HEK293 (cell line): Measurements from ENCODE around the gene CWC25.
A peak's percentile ranks its signal among the peaks of the same experiment; 100 is the strongest.

Experiments
- EGR2 ChIP-seq: fragments of 450-650 bp; formaldehyde crosslinking; IDR thresholded peaks from 2 replicates; pipeline ENCODE4 v1.5.1; 2016; ENCODE audit warnings: low read depth, missing biosample characterization, missing genetic modification characterization
- ELK4 ChIP-seq: IDR thresholded peaks from 2 replicates; pipeline ENCODE4 v1.6.1; 2011; ENCODE audit warnings: mild to moderate bottlenecking, low read depth, low read length, borderline replicate concordance
- GLIS1 ChIP-seq: fragments of 450-650 bp; formaldehyde crosslinking; IDR thresholded peaks from 2 replicates; pipeline ENCODE4 v1.5.1; 2016; ENCODE audit warnings: missing biosample characterization, missing genetic modification characterization
- IKZF3 ChIP-seq: fragments of 450-650 bp; IDR thresholded peaks from 2 replicates; pipeline ENCODE4 v1.5.0; 2018; ENCODE audit warnings: missing biosample characterization, mild to moderate bottlenecking, missing genetic modification characterization, moderate library complexity
- KLF10 ChIP-seq: fragments of 450-650 bp; IDR thresholded peaks from 2 replicates; pipeline ENCODE4 v1.5.1; 2018; ENCODE audit warnings: missing biosample characterization, mild to moderate bottlenecking, missing genetic modification characterization
- KLF8 ChIP-seq: fragments of 450-650 bp; formaldehyde crosslinking; IDR thresholded peaks from 2 replicates; pipeline ENCODE4 v1.5.1; 2016; ENCODE audit warnings: missing biosample characterization, missing genetic modification characterization
- KLF9 ChIP-seq: fragments of 450-650 bp; formaldehyde crosslinking; IDR thresholded peaks from 2 replicates; pipeline ENCODE4 v1.5.1; 2016; ENCODE audit warnings: missing biosample characterization, missing genetic modification characterization, low read depth
- PBX3 ChIP-seq: sonication (generic); formaldehyde crosslinking; IDR thresholded peaks from 2 replicates; pipeline ENCODE4 v1.8.1; 2022; ENCODE audit warnings: mild to moderate bottlenecking, moderate library complexity, missing genetic modification reagents
- PRDM10 ChIP-seq: fragments of 450-650 bp; formaldehyde crosslinking; IDR thresholded peaks from 2 replicates; pipeline ENCODE4 v1.5.1; 2016; ENCODE audit warnings: missing biosample characterization, missing genetic modification characterization
- PRDM6 ChIP-seq: fragments of 450-650 bp; formaldehyde crosslinking; IDR thresholded peaks from 2 replicates; pipeline ENCODE4 v1.5.1; 2017; ENCODE audit warnings: missing biosample characterization, missing genetic modification characterization
- REPIN1 ChIP-seq: fragments of 450-650 bp; formaldehyde crosslinking; IDR thresholded peaks from 2 replicates; pipeline ENCODE4 v1.5.1; 2017; ENCODE audit warnings: missing biosample characterization, missing genetic modification characterization, low read depth
- SP3 ChIP-seq: fragments of 450-650 bp; formaldehyde crosslinking; IDR thresholded peaks from 2 replicates; pipeline ENCODE4 v1.5.1; 2016; ENCODE audit warnings: missing biosample characterization, missing genetic modification characterization
- ZBTB17 ChIP-seq: fragments of 450-650 bp; formaldehyde crosslinking; IDR thresholded peaks from 2 replicates; pipeline ENCODE4 v1.5.1; 2016; ENCODE audit warnings: missing biosample characterization, missing genetic modification characterization
- ZBTB21 ChIP-seq: fragments of 450-650 bp; formaldehyde crosslinking; IDR thresholded peaks from 2 replicates; pipeline ENCODE4 v1.5.1; 2017; ENCODE audit warnings: missing biosample characterization, missing genetic modification characterization
- ZBTB49 ChIP-seq: fragments of 450-650 bp; formaldehyde crosslinking; IDR thresholded peaks from 2 replicates; pipeline ENCODE4 v1.5.1; 2016; ENCODE audit warnings: missing biosample characterization, missing genetic modification characterization, low read depth
- ZBTB6 ChIP-seq: fragments of 450-650 bp; formaldehyde crosslinking; IDR thresholded peaks from 2 replicates; pipeline ENCODE4 v1.5.1; 2017; ENCODE audit warnings: missing biosample characterization, missing genetic modification characterization
- ZNF16 ChIP-seq: fragments of 450-650 bp; formaldehyde crosslinking; IDR thresholded peaks from 2 replicates; pipeline ENCODE4 v1.5.1; 2016; ENCODE audit warnings: low read depth, missing biosample characterization, missing genetic modification characterization
- ZNF2 ChIP-seq: fragments of 450-650 bp; formaldehyde crosslinking; IDR thresholded peaks from 2 replicates; pipeline ENCODE4 v1.5.1; 2016; ENCODE audit warnings: missing biosample characterization, missing genetic modification characterization
- ZNF24 ChIP-seq: fragments of 450-650 bp; formaldehyde crosslinking; IDR thresholded peaks from 2 replicates; pipeline ENCODE4 v1.5.1; 2016; ENCODE audit warnings: missing biosample characterization, missing genetic modification characterization
- ZNF366 ChIP-seq: fragments of 450-650 bp; formaldehyde crosslinking; conservative IDR thresholded peaks from 2 replicates; pipeline ENCODE4 v1.5.1; 2016; ENCODE audit warnings: missing biosample characterization, missing genetic modification characterization
- ZNF580 ChIP-seq: fragments of 450-650 bp; formaldehyde crosslinking; IDR thresholded peaks from 2 replicates; pipeline ENCODE4 v1.5.1; 2016; ENCODE audit warnings: missing biosample characterization, missing genetic modification characterization
- ZNF596 ChIP-seq: fragments of 450-650 bp; IDR thresholded peaks from 2 replicates; pipeline ENCODE4 v1.5.0; 2018; ENCODE audit warnings: missing biosample characterization, mild to moderate bottlenecking, missing genetic modification characterization, moderate library complexity
- ZNF600 ChIP-seq: fragments of 450-650 bp; formaldehyde crosslinking; IDR thresholded peaks from 2 replicates; pipeline ENCODE4 v1.5.1; 2016; ENCODE audit warnings: missing biosample characterization, missing genetic modification characterization
- ZNF621 ChIP-seq: fragments of 450-650 bp; formaldehyde crosslinking; IDR thresholded peaks from 2 replicates; pipeline ENCODE4 v1.5.1; 2017; ENCODE audit warnings: missing biosample characterization, missing genetic modification characterization
- ZNF629 ChIP-seq: fragments of 450-650 bp; formaldehyde crosslinking; IDR thresholded peaks from 2 replicates; pipeline ENCODE4 v1.5.1; 2017; ENCODE audit warnings: missing biosample characterization, missing genetic modification characterization
- ZNF654 ChIP-seq: fragments of 450-650 bp; formaldehyde crosslinking; IDR thresholded peaks from 2 replicates; pipeline ENCODE4 v1.5.1; 2016; ENCODE audit warnings: low read depth, missing biosample characterization, missing genetic modification characterization
- ZSCAN23 ChIP-seq: fragments of 450-650 bp; formaldehyde crosslinking; IDR thresholded peaks from 2 replicates; pipeline ENCODE4 v1.5.1; 2016; ENCODE audit warnings: missing biosample characterization, missing genetic modification characterization

CWC25 gene

GRCh38 chr17:38871247-38872015 is 46.3 kb upstream of the CWC25 start (continued):
- TF ChIP-seq ELK4 (no peak), ZNF366 (tag by site-specific recombination) (peak; percentile 89), IKZF3 (peak; percentile 59; the same call in 1 of the 2 replicates), PBX3 (no peak), GLIS1 (tag by site-specific recombination) (peak; percentile 68), ZNF621 (tag by site-specific recombination) (no peak), KLF8 (tag by site-specific recombination) (peak; percentile 56; the same call in 1 of the 2 replicates), ZBTB6 (tag by site-specific recombination) (peak; percentile 89), KLF10 (tag by site-specific recombination) (0 out of 2 replicates have a peak, but pooled peaks have one; percentile 50), ZNF629 (tag by site-specific recombination) (peak; percentile 57; the same call in 1 of the 2 replicates), ZNF596 (tag by site-specific recombination) (no peak), ZNF16 (tag by site-specific recombination) (no peak), ZBTB49 (no peak), ZNF600 (tag by site-specific recombination) (peak; percentile 35; the same call in 1 of the 2 replicates), ZNF2 (tag by site-specific recombination) (0 out of 2 replicates have a peak, but pooled peaks have one; percentile 17), ZBTB21 (no peak), PRDM10 (tag by site-specific recombination) (peak; percentile 89), KLF9 (tag by site-specific recombination) (peak; percentile 42; the same call in 1 of the 2 replicates), ZBTB17 (tag by site-specific recombination) (0 out of 2 replicates have a peak, but pooled peaks have one; percentile 20), ZSCAN23 (tag by site-specific recombination) (peak; percentile 37; the same call in 1 of the 2 replicates), ZNF24 (tag by site-specific recombination) (0 out of 2 replicates have a peak, but pooled peaks have one; percentile 24), SP3 (tag by site-specific recombination) (peak; percentile 28; the same call in 1 of the 2 replicates), ZNF654 (tag by site-specific recombination) (peak; percentile 56), ZNF580 (no peak), EGR2 (tag by site-specific recombination) (peak; percentile 81), REPIN1 (no peak), PRDM6 (tag by site-specific recombination) (0 out of 2 replicates have a peak, but pooled peaks have one; percentile 13)
